HG02678 (cell line): ENCODE data around the gene MEF2D.
A peak's percentile ranks its signal among the peaks of the same experiment; 100 is the strongest.

Experiments used
- ATAC-seq: cut with Tn5 transposase; IDR thresholded peaks from one replicate; pipeline ENCODE4 v1.9.1; 2021; ENCODE audit warnings: mild to moderate bottlenecking, moderate library complexity; ENCODE audit not compliant: unreplicated experiment

The MEF2D gene

DNA sequence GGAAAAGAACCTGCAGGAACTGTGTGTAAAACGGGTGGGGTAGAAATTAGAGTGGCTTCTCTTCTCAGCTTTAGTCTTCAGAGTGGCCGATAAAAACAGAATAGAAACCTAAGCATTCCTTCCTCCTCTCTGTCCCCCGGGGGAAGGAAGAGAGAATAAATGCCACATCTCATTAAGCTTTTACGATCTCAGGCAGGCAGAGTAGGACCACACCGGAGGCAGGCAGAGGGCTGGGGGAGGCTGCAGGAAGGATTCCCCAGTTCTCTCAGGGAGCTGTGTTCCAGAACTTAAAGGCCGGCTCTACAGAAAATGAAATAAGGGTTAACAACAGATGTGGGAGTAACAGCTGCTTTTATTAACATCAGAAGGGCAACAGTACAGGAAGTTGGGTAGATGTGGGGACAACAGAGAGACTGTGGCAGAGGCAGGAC, 24.5 kb upstream of the MEF2D start:
- ATAC-seq = no peak

- ATAC-seq = no peak
These were observed 23.9 kb upstream of the MEF2D start for GRCh38 chr1:156524481-156524869.

DNA sequence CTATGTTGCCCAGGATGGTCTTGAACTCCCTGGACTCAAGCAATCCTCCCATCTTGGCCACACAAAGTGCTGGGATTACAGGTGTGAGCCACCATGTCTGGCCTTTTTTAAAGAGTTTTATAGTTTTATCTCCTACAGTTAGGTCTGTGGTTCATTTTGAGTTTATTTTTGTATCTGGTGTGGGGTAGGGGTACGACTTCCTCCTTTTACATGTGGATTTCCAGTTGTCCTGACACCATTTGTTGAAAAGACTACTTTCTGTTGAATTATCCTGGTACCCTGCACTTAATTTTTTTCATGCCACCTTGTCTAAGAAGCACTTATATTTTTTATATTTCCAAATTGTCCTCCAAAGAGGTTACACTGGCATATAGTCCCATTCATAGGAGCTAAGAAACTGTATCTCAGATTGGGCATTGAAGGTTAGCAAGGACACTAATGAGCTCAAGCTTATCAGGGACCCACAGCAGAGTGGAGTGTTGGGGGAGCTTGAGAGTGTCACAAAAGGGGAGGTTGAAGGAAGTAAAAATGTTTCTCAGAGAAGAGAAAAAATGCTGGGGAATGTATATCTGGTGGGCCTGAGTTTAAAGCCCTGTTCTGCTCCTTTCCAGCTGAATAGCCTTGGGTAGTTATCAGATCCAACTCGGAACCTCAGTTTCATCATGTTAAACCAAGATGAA, 23.4 kb upstream of the MEF2D start:
- no peak for ATAC-seq

DNA sequence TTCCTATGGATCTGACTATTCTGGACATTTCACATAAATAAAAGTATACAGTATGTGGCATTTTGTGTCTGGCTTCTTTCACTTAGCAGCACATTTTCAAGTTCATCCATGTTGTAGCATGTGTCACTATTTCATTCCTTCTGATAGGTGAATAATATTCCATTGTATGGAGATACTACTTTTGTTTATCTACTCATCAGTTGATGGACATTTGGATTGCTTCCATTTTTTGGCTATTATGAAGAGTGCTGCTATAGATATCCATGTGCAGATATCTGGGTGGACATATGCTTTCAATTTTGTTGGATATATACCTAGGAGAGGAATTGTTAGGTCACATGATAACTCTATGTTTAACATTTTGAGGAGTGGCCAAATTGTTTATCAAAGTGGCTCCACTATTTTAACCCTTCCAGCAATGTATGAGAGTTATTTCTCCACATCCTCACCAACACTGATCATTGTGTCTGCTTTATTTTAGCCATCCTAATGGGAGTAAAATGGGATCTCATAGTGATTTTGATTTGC, 21.9 kb upstream of the MEF2D start:
- no peak for ATAC-seq

GRCh38 chr1:156517748-156518147, 17.2 kb upstream of the MEF2D start:
- ATAC-seq = no peak

DNA sequence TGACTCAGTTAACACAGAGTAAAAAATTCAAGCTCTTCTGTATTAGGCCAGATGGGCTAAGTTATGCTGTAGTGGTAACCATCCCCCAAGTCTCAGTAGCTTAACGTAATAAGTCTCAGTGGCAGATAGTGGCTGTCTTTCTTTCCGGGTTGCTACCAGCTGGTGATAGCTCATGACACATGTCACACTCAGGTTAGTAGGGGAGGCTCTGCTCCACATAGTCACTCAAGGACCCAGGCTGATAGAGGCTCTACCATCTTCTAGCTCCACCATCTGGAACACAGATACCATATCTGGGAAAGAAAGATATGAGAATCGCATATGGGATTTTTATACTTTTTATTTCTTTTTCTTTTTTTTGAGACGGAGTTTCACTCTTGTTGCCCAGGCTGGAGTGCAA, 16.2 kb upstream of the MEF2D start:
- ATAC-seq = no peak

- ATAC-seq = no peak
These were observed 15.4 kb upstream of the MEF2D start for GRCh38 chr1:156515956-156516355.

DNA sequence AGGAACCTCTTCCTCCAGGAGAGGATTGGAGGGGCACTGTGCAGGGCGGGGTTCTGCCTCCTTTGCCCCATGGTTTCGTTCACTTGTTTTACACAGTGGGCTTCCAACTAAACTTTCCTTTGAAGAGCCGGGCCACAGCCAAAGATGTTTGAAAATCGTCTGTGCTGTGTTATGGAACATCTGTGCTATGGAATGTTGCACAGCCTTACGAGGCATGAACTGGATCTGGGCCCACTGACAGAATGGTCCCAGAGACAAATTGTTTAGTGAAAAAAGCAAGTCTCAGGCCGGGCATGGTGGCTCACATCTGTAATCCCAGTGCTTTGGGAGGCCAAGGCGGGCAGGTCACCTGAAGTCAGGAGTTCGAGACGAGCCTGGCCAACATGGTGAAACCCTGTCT, 12.6 kb upstream of the MEF2D start:
- ATAC-seq = no peak

- no peak for ATAC-seq
These were observed 11.1 kb upstream of the MEF2D start for GRCh38 chr1:156511644-156512043.

DNA sequence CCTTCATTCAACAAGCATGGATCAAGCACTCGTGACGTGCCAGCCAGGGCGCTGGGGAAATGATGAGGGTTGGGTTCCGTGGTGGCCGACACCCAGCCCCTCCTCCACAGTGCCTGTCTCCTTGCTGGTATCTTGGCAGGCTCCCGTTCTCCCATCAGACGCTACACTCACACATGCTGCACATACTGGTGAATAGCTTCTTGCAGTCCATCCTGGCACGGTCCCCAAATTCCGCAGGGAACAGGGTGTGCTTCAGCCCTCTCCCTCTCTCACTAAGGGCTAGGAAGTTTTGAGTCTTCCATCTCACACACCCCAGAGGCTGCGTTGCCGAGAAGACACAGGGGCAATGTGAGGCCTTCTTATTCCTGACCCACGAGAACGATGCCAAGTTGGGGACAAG, 10.1 kb upstream of the MEF2D start:
- no peak for ATAC-seq

DNA sequence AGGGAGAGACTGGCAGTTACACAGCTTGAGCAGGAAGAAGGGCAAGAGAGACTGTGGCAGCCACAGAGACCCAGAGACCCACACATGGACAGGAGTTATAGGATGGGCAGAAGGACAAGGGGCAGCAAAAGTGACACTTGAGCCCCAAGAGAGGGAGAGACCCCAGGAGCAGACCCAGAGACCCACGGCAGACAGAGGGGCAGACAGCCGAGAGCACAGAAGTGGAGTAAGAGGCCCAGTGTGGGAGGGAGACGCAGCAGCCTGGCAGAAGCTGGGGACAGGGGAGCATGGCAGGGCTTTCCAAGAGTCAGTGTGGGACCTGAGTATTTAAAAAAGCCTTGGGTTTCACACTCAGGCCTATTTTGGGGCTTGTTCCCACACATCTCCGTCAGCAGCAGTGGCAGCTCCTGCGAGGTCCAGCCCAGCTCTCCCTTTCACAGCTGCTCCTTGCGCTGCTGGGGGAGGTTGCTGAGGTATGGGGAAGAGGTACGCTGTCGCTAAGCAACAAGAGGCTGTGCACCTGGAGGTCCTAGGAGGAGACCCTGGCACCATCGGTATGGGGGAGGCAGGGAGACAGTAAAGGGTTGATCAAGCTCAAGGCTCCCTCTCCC, 9.0 kb upstream of the MEF2D start:
- ATAC-seq = no peak

GRCh38 chr1:156508955-156509234, 8.3 kb upstream of the MEF2D start:
- ATAC-seq = no peak

DNA sequence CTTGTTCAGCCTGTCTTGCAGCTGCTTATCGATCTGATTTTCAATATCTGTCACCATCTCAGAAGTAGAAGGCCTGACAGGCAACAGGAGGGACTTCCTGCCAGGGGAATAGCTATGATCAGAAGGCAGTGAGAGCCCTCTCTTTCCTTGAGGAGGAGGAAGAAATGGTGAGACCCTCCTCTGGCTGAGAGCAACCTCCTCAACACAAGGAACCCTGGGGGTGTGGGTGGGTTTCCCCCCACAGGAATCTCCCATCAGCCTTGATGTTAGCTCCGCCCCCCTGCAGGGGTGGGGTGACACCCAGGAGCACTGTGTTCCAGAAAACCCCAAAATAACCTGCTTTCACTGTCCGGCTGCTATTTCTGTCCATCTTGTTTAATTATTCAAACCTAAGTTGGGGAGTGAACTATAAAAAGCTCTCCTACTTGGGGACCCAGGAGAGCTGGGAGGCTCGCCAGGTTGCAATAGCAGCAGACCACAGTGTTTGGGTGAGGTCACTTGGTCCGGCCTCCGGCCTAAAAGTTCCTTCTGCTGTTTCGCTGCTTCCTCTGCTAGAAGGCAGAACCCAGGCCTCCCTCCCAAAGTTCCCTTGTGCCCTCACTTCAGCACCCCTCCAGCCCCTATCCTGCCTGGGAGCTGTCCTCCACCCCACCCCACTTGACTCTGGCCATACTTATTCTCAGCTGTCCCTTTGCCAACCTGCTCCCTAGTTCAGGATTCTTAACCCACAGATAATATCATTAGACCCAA, 7.8 kb upstream of the MEF2D start:
- ATAC-seq = no peak

DNA sequence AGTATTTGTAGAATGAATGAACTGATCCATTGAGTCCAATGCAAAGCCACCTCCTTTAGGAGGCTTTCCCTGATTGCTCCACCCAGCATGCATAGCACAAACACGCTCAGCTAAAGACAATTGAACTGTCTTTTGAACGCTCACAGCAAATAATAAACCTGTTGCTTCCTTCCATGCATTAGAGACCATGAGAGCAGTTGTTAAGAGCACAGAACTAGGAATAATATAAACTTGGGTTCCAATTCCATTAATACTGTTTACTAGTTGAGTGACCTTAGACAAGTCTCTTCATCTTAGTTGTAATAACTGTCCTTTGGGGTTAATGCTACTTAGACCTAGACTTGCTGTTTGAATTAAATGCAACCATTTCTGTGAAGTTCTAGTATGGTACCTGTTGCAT, 5.9 kb upstream of the MEF2D start:
- ATAC-seq = no peak

- no peak for ATAC-seq
These were observed 5.2 kb upstream of the MEF2D start for GRCh38 chr1:156505679-156506298.

DNA sequence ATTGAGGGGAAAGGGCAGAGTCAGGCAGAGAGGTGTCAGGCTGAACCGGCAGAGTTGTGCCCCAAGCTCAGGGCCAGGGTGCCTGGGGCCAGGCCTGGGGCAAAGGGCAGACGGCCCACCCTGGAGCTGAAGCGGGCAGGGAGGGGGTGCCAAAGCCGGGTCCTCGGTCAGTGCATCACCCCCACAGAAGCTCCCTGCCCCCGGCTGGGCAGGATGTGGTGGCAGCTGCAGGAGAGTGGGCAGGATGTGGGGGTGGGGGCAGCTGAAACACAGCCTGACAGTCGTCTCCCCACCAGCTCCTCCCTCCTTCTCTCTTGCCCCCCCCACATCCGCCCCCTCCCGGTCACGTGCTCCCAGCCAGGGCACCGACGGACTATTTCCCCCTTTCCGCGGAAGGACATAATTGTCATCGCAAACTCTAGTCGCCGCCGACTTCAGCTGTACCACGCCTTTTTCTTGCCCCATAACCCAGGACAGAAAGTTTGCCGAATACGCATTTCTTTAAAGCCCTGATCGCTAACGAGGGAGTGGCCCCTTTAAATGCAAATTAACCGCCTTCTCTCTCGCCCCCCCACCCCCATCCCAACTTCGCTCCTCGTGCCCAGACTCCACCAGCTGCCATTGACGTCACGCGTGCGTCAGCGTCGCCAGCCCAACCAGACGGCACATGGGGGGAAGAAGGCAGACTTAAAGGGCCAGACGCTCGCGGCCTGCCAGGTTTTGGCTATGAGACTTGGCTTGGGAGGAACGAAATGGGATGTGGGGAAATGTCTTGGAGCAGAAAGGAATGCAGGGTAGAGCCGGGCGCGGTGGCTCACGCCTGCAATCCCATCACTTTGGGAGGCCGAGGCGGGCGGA, 4.5 kb upstream of the MEF2D start:
- ATAC-seq = peak; percentile 41

DNA sequence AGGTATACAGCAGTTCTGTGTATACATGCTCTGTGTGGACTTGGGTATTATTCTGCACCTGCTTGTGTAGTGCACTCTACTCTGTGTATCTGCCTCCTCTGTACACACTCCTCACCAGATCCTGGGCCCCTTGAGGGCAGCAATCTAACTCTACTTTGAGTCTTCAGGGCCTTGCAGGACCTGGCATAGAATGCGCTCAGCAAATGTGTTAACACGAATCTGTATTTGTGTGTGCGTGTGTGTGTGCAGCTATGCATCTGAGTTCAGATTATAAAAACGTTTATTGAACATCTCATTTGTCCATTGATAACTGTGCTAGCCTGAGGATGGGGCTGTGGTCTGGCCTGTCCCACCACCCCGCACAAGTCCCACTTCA, 3.9 kb upstream of the MEF2D start:
- ATAC-seq = no peak

DNA sequence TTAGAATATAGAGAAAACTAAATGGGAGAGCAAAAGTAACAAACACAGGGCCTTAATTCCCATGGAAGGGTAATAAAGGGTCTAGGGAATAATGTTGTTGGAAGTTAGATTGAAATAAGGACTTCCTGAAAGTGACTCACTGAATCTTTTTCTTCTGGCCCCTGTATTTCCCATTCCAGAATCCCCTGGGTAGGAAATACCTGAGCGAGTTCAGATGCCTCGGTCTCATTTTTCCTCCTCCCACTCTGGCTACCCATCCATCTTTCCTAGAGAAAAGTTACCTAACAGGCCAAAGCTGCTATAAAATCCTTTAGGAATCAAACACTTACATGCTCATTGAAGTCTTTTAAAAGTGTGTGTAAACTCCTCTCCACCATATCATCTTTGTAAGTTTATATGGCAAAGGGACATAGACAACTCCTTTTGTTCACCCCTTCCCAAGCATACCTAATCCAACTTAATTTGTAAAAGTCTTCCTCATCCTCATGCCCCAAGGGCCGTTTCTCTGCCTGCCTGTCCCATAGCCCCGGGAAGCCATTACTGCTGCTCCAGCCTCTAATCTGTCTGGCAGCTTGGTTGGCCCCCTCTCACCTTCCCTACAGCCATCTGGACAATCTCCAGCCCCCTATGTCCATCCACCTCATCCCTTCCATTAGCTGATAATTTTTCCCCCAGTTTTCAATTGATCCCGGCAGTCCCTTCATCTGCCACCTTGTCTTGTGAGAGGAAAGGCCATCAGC, 3.3 kb upstream of the MEF2D start:
- ATAC-seq = no peak

- ATAC-seq = no peak
These were observed 2.5 kb upstream of the MEF2D start for GRCh38 chr1:156502894-156503697.
